Suppressor macrophage treated with lipopolysaccharide for 4 hours (primary cell): ENCODE results near the gene CPEB2.

ENCODE experiments used
- DNase-seq: peaks from one replicate; pipeline ENCODE4 v3.0.0-alpha.2; 2020

Gene CPEB2

DNA sequence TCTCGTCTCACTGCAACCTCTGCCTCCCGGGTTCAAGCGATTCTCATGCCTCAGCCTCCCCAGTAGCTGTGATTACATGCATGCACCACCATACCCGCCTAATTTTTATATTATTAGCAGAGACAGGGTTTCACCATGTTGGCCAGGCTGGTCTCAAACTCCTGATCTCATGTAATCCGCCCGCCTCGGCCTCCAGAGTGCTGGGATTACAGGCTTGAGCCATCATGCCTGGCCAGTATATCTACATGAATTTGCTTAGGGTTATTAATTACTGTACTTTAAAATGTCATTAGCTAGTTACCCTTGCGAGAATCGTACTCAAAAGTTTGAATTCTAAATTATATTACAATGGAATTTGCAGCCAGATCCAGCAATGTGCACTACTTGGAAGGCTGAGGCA is 8.9 kb downstream of the CPEB2 start:
- no peak for DNase-seq

DNA sequence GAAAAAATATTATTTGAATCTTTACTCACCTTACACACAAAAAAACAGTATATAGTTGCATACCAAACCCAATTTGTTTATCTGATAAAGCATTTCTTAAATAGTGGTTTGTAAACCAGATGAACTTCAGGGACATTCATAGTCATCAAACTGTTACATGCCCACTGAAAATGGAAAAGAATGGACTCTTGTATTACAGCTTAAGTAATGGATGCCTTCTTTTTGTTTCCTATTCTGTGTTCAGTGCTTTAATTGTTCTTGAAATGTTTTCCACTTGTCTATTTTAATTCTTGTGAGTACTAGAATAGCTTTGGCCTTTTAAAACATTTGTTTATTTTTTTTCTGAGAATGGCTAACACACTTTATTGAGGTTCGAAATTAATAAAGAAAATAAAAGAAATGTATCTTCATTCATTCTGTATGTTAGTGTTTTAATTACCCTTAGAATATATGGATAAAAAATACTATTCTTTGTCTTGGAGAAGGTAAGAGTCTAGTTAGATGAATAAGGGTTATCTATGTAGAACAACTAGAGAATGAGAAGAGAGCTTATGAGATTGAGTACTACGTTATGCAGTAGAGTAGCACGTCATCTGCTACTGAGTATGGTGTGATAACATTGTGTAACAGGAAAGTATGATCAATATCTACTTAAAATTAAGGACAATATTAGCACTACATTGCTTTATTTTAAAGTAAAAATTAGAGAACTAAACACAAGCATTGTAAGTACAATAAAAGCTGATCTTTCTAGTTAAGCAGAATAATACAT is 9.9 kb downstream of the CPEB2 start:
- no peak for DNase-seq

DNA sequence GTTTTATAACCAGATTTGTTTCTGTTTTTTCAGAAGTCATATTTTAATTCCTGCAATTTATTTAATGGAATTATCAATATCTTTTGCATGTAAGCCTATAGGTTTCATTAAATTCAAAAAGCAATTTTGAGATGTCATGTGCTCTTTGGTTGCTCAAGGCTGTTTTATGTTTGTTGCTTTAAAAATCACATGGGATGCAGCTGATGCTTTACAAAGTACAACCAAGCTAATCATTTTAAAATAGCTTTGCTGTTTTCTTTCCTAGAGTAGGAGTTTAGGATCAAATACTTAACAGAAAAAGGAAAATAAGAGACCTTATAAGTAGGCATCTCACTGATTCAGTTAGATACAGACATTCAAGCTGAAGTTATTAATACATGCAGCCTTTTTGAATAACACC is 11.3 kb downstream of the CPEB2 start:
- no peak for DNase-seq

DNA sequence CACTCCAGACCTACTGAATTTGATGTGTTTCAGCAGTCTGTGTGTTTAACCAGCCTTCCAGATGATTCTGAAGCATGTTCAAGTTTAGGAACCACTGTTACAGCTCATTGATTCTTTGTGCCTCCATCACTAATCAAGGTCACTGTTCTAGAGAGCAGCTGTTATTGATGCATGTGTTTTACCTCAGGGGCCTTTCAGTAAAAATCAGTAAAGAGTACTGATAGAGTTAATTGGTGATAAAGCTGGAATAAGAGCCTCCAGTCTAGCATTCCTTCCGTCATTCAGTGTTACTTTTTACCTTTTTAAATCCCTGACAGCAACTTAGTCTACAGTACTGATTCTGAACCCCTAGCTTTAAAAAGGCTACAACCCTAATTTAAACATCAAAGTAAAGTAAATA is 12.9 kb downstream of the CPEB2 start:
- no peak for DNase-seq

DNA sequence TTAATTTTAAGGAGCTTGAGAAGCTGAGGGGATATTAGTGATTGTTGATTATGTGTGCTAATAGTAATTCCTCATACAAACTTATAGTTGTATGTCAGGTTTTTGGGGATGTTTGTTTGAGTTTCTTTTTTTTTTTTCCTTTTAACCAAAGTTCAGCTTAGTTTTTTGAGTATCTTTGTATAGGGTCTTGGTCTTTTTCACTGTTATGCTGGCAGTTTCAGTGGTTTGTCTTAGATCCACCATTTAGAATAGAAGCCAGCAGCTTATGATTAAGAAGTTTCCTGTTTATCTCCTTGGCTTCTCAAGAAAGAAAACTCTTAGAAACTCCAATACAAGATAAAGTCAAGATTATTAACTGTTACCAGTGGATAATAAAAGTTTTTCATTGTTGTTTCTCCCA is 16.1 kb downstream of the CPEB2 start:
- no peak for DNase-seq

DNA sequence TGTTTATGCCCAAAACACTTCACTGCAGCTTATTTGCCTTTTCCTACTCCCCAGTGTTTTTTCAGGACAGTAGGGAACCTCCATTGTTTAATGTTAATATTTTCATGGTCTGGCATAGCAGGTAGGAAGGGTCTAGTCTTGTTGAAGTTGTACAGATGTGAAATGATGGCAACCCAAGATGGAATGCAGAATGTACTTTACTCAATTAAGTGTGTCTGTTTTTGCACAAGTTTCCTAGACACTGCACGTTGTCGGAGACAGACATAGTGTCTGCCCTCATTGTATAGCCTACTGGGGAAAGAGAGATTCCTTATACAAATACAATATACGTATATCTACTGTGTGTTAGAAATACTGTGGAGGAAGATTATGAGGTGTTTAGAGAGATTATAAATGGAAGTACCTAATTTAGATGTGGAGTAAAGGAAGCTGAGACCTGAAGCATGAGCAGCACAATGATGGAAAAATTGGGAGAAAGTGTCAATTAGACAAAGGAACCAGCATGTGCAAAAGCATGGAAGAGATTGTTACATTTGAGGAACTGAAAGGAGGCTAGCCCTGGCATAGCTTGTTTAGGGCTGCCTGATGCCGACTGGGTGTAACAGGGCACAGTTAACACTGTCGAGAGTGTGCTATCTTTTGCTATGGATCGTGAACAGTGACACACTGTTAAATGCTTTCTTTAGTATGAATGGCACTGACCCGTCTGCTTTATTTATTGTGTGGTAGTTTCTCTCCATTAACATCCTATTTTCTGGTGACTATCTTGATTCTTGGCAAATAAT is 18.4 kb downstream of the CPEB2 start:
- DNase-seq = peak; percentile 30

DNA sequence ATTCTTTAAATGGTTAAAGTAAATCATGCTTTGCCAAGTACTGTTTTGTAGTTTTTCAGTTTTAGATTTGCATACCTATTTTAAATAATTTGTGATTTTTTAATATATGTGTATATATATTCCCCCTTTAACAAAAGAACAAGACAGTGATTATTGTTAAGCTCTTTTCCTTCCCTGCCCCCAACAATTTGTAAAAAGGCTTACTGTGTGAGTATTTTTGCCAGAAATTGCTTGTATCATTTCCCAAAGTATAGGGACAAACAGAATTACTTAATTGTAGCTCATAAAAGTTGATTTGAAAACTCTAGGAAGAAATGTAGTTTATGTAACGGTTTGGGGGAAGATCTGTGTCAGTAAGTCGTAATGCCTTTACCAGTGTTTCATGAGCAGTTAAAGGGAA is 19.0 kb downstream of the CPEB2 start:
- DNase-seq = no peak

DNA sequence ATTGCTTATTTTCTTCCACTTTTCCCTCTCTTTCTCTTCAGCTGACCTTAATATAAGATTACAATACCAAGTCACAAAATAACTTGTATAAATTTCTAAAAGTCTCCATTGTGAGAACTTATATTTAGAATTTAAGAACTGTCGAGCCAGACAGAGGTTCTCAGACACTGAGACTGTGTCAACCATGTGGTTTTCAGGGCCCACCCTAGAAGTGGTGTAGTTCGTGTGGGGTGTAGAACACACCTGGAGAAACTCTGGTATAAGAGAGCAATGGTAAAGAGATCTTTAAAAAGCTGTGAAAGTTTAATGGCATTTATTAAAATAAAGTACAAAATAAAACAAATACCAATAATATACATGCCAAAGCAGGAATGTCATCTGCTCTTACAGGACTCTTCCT is 19.7 kb downstream of the CPEB2 start:
- DNase-seq = no peak

DNA sequence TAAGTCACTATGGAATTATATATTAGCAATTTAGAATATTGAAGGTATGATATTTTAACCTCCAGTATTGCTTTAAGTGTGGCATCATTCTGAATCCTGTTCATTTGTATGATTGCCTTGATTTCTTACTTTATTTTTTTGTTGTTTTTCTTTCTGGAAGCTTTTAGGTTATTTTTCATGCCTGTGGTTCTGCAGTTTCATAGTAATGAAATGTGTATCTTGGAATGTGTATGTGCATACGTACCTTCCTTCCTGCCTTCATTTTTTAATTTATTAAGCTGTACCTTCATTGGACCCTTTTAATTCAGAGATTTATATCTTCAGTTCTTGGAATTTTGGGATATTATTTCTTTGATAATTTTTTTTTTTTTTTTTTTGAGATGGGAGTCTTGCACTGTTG is 22.1 kb downstream of the CPEB2 start:
- no peak for DNase-seq

DNA sequence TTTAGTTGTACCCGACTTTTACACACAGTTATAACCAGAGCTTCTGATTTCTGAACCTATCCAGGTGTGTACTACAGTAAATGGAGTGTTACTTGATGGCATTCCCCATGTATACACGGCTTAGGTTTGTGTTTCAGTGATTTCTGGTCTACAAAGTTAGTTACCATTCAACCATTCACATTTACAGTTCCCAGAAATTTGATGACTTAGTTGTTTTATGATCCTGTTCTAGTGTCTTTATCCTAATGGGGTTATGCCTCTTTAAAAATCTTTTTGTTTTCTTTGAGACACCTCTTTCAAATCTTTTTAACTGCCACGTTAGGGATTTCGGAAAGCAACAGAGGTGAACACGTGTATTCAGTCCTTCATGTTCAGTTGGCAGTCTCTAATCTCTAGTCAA is 23.4 kb downstream of the CPEB2 start:
- DNase-seq = no peak

DNA sequence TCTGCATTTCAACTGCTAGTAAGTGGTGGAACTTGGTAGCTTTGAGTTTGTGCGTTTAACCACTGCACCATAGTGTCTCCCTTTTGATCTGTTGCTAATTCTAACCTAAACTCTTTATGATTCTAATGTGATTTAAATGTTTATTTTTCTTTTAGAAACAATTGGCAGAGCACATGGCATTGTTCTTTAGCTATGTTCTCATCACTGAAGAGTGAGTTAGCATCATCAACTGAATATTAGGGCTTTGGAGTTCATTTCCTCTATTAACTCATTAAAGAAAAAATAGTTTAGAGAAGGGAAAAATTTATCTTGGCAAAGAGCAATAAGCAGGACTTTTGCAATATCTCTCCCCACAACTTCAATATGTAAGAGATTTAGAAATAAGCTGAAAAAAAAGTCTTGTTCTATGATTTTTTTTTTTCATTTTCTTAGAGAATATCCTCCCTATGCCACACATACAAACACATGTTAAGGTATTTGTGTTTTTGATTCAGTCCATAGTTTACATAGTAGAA is 25.7 kb downstream of the CPEB2 start:
- DNase-seq = no peak

DNA sequence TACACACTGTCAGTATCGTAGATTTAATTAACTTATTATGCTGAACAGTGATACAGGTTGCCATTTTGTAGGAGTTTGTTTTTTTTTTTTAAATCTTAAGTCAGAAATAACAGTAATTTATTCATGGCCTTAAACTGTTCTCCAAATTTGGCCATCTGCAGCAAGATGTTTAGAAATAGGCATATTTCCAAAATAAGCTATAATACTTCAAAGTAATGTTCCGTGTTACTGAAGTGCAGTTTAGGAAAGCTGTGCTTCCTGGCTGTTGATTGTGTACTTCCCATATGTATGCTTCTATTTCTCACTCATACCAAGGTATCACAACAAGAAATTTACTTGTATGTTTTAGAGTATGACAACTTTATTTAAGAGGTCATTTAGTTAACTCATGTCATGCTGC is 28.9 kb downstream of the CPEB2 start:
- no peak for DNase-seq

DNA sequence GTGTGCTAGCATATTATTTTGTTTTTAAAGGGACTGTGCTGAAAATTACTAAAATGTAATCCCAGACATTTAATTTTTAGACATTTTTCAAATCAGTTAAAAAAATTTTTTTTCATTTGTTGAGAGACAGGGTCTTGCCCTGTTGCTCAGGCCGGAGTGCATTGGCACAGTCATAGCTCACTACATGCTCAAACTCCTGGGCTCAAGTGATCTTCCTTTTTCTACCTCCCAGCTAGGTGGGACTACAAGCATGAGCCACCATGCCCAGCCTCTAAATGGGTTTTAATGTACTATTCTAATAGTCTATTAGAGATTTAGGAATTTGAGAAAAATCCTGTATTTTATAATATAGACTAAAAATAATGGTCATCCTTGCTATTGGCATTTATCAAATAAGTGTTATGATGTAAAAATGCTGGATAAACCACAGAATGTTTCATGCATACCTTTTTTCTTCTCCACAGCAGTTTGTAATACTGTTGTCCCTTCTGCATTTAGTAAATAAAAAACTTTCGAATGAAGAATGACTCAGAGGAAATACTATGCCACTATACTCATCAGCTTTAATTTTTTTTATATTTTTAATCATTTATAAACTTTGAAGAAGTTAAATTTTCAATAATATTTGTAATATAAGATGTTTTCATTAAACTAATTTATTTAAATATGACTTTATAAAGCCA is 29.9 kb downstream of the CPEB2 start:
- no peak for DNase-seq

DNA sequence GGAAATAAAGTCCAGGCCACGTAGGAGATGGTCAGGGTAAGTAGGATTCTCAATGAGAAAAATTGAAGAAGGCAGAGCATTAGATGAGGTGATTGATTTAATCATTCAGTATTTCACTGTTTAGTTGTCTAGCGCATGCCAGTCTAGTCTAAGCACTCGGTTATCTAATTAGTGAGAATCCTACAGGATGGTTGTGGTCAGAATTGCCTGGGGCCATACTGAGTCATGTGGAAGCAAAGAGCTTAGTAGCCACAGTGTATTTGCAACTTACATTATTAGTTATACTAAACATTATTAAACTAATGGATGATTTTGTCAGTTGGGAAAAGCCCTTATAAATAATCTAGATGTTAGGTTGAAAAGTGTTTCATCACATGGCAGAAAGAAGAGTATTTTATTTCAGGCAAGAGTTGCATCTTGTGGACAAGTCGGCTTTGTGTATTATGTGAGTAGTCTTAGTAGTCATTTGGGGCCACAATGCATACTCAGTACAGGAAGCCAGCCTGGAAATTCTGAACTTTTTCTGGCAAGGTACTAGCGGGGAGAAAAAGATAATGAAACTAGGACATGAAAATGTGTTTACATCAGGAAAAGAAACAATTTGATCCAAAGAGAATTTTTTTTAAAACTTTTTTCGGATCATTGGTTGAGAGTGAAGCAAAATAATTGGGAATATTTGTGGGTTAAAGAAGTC is 31.9 kb downstream of the CPEB2 start:
- no peak for DNase-seq

DNA sequence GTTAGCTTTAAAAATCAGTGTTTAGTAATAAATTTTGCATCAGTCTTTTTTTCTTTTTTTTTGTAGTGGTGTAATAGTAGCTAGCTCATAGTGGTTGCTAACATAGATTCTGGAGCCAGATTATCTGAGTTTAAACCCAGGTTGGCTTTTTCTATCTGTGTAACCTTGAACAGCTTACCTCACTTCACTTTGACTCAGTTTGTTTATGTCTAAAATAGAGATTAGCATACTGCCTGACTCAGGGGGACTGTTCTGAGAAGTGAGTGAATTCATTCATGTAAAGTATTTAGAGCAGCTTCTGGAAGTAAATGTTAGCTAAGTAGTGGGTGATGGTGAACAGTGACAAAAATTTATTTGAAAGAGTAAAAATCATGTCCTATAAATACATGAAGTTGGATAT is 32.9 kb downstream of the CPEB2 start:
- DNase-seq = no peak

DNA sequence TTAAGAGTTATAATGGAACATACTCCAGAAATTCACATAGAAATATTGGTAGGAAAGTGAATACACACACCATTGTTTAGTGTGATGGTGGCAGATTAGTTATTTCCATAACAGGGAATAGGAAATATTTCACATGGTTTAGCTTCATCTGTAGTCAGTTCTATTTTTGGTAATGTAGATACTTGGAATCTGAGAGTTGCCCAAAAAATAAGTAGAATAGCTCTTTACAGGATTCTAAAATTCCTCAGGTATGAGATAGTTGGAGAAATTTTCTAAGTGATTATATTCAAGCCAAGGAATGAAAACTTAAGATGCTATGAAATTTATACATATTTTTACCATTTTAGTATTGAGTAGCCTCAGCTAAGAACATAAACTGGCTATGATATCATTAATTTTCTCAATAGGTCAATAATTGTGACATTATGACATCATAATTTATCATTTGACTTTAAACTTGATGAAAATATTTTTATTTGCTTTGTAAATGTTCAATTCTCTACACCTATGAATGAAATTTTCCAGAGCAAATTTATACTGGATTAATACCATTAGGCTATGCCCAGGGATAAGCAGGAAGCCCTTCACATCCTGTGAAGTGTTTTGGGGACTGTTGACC is 35.8 kb downstream of the CPEB2 start:
- no peak for DNase-seq

DNA sequence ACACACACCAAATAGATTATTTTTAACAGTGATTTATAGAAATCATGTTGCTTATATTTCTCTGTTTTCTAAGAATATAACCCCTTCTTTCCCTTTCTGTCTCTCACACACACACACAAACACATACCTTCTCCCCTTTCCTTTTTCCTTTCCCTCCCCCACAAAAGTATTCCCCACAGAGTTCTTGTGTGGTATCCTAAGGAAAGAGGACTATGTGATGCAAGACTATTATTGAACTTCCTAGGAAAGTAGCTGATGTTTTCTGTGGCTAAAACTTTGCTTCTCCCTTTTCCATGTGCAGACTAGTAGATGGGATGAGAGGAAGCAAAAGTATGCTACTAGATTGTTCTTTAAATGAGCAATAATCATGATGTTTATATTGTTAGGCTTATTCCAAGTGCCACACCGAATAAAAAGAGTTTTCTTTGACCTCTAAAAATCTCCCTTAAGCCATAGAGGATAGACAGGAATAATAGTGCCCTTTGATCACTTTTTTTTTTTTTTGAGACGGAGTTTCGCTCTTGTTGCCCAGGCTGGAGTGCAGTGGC is 38.7 kb downstream of the CPEB2 start:
- DNase-seq = no peak

DNA sequence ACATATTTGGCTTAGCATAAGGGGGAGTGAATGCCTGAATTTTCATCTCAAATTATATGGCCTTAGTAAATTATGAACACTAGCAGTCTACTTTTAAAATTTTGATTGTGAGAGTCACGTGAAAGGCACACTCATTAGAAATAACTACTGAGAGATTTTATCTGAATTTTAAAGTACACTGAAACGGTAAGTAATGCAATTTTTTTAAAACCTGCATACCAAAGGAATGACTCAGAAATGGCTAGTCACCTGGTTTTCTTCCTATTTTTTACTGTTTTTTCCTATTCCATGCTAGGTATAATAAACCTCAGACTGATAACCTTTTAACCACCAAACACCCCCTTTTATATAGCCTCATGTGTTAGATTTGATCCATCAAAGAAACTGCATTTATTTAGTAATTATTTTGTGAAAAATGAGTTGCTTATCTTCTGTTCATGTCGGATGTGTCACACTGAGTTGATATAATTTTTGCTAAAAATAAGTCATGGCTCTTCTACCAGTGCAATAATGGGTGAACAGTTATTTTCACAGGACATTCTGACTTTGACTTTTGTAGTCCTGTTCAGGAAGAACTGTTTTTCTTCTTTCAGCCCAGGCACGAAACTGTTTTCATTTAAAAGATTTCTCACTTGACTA is 40.4 kb downstream of the CPEB2 start:
- DNase-seq = no peak

DNA sequence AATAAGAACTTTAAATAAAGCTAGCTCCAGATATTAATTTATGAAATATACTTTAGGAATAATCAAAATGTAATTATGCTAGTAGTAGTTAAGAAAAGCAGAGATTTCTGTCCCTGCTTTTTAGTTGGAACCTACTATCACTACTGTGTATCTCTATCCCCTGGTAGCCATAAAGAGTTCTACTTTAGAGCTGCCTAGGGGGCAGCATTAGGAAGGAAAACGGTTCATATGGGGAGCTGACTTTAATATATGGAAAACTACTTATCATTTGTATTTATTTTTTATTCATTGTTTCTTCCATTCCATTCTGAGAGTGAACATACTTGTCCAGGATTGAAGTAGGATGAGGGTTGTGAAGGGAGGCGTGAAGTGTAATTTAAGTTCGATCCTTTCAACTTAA is 40.9 kb downstream of the CPEB2 start:
- DNase-seq = no peak

DNA sequence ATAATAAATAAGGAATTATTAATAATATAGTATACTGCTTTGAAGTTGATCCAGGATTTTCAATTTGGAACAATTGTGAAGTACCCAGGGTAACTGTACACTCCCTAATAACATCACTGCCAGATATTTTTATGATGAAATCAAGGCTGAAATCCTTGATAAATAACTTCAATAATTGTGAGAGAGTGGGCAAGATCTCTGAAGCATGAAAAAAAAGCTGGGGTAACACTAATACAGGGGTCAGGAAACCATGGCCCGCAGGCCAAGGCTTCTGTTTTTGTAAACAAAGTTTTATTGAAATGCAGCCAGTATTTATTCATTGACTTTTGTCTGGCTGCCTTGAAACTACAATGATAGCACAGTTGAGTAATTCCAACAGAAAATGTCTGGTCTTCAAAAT is 41.6 kb downstream of the CPEB2 start:
- no peak for DNase-seq

DNA sequence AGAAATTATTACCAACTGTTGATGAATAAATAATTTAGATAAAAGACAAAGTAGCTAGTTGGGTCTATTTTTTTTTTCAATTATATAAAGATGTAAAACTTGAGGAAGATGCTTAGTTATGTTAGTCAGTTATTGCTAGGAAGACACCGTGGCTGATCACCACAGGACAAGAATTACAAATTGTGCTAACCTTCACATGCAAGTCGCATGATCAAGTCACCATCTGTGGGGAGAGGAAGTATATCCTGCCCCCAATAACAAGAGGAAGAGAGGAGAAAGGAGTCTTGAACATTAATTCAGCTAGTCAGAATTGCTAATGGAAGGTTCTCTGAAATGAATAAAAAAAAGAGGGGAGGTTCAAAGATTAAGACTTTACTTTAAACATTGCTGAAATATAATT is 52.3 kb downstream of the CPEB2 start:
- no peak for DNase-seq

DNA sequence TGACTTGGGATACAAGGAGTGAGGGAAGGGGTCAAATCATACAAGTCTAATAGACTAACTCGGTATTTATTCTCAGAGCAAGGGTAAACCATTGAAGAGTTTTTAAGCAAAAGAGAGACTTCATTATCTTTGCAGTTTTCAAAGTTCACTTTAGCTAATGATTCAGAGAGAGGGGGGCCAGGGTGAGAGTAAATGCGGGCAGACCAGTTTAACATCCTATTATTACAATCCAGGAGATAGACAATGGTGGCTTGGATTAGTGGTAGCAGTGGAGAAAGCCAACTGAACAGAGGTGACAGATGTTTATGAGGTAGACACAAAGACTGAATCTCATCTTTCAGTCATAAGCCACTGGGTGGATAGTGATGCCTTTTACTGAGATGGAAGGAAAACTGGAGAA is 57.9 kb downstream of the CPEB2 start:
- no peak for DNase-seq
